ENCODE data around the gene FPGS. TPM values are rescaled to one million over a fixed set of nuclear protein-coding genes. Genes with fewer than 3 reads are reported as not detected.

The FPGS gene
- total RNA-seq, 1 donor from 2014 or later, result 50.8 TPM

- Mint-ChIP-seq H3K36me3 (ENCODE audit: low read depth) (peaks cover 13% of the 10 kb centered on the region), H3K27me3 (ENCODE audit: low read depth) (no peaks in the 10 kb centered on the region), H3K4me3 (ENCODE audit: unreplicated experiment) (no peak overlapping the region), H3K27ac (ENCODE audit: unreplicated experiment) (peak overlapping the region; percentile 42), H3K9me3 (ENCODE audit: low read depth) (no peaks in the 10 kb centered on the region), H3K4me1 (ENCODE audit: low read depth) (peaks cover 9% of the 10 kb centered on the region)
- TF ChIP-seq, protein P1, sequence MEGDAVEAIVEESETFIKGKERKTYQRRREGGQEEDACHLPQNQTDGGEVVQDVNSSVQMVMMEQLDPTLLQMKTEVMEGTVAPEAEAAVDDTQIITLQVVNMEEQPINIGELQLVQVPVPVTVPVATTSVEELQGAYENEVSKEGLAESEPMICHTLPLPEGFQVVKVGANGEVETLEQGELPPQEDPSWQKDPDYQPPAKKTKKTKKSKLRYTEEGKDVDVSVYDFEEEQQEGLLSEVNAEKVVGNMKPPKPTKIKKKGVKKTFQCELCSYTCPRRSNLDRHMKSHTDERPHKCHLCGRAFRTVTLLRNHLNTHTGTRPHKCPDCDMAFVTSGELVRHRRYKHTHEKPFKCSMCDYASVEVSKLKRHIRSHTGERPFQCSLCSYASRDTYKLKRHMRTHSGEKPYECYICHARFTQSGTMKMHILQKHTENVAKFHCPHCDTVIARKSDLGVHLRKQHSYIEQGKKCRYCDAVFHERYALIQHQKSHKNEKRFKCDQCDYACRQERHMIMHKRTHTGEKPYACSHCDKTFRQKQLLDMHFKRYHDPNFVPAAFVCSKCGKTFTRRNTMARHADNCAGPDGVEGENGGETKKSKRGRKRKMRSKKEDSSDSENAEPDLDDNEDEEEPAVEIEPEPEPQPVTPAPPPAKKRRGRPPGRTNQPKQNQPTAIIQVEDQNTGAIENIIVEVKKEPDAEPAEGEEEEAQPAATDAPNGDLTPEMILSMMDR (IDR thresholded peaks at IDR 0.05), result no peak
- no peak for DNase-seq (ENCODE audit: low spot score)
Observed at GRCh38 chr9:127817881-127818434, 15.3 kb downstream of the FPGS start.

DNA sequence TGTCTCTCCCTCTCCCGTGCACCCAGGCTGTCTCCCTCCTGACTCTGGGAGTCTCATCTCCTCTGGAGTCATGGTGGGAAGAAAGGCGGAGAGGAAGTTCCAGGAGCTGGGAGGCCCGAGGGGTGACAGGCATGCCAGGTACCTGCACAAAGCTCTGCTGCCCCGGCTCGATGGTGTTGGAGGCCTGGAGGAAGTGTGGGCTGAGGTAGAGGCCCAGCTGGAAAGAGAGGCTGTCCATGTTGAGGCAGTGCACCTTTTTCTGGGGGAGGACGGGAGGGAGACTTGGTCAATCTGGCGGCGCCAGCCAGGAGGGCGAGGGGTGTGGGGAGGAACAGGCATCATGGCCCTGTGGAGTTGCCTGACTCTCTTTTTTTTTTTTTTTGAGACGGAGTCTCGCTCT, 15.9 kb downstream of the FPGS start:
- no peak overlapping the region for H3K27ac Mint-ChIP-seq (ENCODE audit: unreplicated experiment)

DNA sequence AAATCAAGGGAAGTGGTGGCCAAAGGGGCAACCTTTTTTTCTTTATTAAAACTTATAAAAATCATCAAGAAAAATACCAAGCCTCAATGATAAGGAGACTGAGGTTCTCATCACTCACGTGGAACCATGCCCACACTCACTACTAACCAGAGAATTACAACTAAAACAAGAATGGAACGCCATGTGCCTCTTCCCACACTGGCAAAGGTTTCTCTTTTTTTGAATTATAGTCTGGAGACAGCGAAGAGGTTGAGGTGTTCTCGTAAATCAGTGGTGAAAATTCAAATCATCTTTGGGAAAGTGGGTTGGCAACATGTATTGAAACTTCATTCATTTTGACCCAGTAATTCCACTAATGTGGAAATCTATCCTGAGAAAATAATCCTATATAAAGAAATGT, 19.4 kb downstream of the FPGS start:
- Mint-ChIP-seq H3K27ac (ENCODE audit: unreplicated experiment) (no peak overlapping the region), H3K4me3 (ENCODE audit: unreplicated experiment) (no peak overlapping the region), H3K4me1 (ENCODE audit: low read depth) (peaks cover 12% of the 10 kb centered on the region), H3K9me3 (ENCODE audit: low read depth) (no peaks in the 10 kb centered on the region), H3K27me3 (ENCODE audit: low read depth) (no peaks in the 10 kb centered on the region), H3K36me3 (ENCODE audit: low read depth) (peaks cover 13% of the 10 kb centered on the region)
- DNase-seq (ENCODE audit: low spot score), result no peak
- TF ChIP-seq, protein P1 (IDR thresholded peaks at IDR 0.05), result no peak

More for the DNA sequence above, 15.9 kb downstream of the FPGS start:
- no peak for DNase-seq (ENCODE audit: low spot score)
- Mint-ChIP-seq H3K9me3 (ENCODE audit: low read depth) (no peaks in the 10 kb centered on the region), H3K4me3 (ENCODE audit: unreplicated experiment) (no peak overlapping the region), H3K27me3 (ENCODE audit: low read depth) (no peaks in the 10 kb centered on the region), H3K4me1 (ENCODE audit: low read depth) (peaks cover 9% of the 10 kb centered on the region), H3K36me3 (ENCODE audit: low read depth) (peaks cover 11% of the 10 kb centered on the region)
- TF ChIP-seq, protein P1 (IDR thresholded peaks at IDR 0.05), result no peak

- TF ChIP-seq, protein P1 (IDR thresholded peaks at IDR 0.05), result peak; percentile 66
- H3K27ac Mint-ChIP-seq (ENCODE audit: unreplicated experiment), result no peak overlapping the region
- peaks cover 7% of the 10 kb centered on the region for H3K36me3 Mint-ChIP-seq (ENCODE audit: low read depth)
- H3K27me3 Mint-ChIP-seq (ENCODE audit: low read depth), result no peaks in the 10 kb centered on the region
- no peak for DNase-seq (ENCODE audit: low spot score)
- no peaks in the 10 kb centered on the region for H3K9me3 Mint-ChIP-seq (ENCODE audit: low read depth)
- no peak overlapping the region for H3K4me3 Mint-ChIP-seq (ENCODE audit: unreplicated experiment)
- peaks cover 26% of the 10 kb centered on the region for H3K4me1 Mint-ChIP-seq (ENCODE audit: low read depth)
Observed at GRCh38 chr9:127825319-127826051, 22.8 kb downstream of the FPGS start.

DNA sequence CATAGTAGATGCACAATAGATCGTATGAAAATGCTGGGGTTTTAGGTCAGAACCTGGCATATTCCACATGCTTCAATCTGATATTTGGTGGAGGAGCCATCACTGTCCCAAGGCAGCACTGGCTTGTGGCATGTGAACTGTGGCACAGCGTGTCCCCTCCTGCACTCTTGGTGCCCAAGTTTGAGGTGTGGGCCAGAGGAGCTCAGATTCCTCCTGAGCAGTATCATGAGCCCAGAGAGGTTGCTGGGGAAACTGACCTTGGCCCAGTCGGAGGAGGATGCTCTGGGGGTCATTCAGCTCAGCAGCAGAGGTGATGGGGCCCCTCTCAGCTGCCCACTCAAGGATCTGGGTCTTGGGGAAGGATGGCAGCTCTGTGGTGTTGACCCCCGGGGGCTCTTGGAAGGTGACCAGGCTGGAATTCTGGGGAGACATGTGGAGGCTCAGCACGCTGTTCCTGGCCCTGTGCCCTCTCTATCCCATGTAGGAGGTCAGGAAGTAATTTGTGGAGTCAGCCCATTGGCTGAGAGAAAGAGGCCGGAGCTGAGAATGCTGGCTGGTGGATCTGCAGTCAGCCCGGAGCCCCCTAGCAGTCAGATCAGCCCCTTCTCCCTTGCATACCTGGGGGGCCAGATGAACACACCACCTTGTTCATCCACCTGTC, 23.7 kb downstream of the FPGS start:
- Mint-ChIP-seq H3K4me1 (ENCODE audit: low read depth) (peaks cover 26% of the 10 kb centered on the region), H3K27ac (ENCODE audit: unreplicated experiment) (no peak overlapping the region), H3K36me3 (ENCODE audit: low read depth) (peaks cover 5% of the 10 kb centered on the region), H3K27me3 (ENCODE audit: low read depth) (no peaks in the 10 kb centered on the region), H3K9me3 (ENCODE audit: low read depth) (no peaks in the 10 kb centered on the region), H3K4me3 (ENCODE audit: unreplicated experiment) (no peak overlapping the region)
- TF ChIP-seq, protein P1 (IDR thresholded peaks at IDR 0.05), result no peak
- DNase-seq (ENCODE audit: low spot score), result no peak

All from chondrocyte (in vitro differentiated cells).